Measurements from ENCODE around the gene CCSER1.

DNA sequence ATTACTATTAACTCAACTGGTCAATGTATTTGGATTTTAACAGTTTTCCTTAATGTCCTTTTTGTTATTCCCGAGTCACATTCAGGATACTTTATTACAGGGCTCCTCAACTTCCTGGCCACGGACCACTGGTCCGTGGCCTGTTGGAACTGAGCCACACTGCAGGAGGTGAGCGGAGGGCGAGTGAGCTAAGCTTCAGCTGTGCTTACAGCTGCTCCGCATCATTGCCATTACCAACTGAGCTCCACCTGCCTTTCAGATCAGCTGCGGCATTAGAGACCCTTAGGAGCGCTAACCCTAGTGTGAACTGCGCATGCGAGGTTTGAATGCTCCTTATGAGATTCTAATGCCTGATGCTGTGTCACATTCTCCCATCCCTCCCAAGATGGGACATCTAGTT is 591.7 kb downstream of the CCSER1 start:
- TF ChIP-seq, protein P1, sequence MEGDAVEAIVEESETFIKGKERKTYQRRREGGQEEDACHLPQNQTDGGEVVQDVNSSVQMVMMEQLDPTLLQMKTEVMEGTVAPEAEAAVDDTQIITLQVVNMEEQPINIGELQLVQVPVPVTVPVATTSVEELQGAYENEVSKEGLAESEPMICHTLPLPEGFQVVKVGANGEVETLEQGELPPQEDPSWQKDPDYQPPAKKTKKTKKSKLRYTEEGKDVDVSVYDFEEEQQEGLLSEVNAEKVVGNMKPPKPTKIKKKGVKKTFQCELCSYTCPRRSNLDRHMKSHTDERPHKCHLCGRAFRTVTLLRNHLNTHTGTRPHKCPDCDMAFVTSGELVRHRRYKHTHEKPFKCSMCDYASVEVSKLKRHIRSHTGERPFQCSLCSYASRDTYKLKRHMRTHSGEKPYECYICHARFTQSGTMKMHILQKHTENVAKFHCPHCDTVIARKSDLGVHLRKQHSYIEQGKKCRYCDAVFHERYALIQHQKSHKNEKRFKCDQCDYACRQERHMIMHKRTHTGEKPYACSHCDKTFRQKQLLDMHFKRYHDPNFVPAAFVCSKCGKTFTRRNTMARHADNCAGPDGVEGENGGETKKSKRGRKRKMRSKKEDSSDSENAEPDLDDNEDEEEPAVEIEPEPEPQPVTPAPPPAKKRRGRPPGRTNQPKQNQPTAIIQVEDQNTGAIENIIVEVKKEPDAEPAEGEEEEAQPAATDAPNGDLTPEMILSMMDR (IDR thresholded peaks at IDR 0.05; ENCODE audit: poor library complexity, severe bottlenecking): no peak
- TF ChIP-seq, protein P2, sequence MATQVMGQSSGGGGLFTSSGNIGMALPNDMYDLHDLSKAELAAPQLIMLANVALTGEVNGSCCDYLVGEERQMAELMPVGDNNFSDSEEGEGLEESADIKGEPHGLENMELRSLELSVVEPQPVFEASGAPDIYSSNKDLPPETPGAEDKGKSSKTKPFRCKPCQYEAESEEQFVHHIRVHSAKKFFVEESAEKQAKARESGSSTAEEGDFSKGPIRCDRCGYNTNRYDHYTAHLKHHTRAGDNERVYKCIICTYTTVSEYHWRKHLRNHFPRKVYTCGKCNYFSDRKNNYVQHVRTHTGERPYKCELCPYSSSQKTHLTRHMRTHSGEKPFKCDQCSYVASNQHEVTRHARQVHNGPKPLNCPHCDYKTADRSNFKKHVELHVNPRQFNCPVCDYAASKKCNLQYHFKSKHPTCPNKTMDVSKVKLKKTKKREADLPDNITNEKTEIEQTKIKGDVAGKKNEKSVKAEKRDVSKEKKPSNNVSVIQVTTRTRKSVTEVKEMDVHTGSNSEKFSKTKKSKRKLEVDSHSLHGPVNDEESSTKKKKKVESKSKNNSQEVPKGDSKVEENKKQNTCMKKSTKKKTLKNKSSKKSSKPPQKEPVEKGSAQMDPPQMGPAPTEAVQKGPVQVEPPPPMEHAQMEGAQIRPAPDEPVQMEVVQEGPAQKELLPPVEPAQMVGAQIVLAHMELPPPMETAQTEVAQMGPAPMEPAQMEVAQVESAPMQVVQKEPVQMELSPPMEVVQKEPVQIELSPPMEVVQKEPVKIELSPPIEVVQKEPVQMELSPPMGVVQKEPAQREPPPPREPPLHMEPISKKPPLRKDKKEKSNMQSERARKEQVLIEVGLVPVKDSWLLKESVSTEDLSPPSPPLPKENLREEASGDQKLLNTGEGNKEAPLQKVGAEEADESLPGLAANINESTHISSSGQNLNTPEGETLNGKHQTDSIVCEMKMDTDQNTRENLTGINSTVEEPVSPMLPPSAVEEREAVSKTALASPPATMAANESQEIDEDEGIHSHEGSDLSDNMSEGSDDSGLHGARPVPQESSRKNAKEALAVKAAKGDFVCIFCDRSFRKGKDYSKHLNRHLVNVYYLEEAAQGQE (IDR thresholded peaks at IDR 0.05; ENCODE audit: borderline replicate concordance): no peak
- TF ChIP-seq EP300 (conservative IDR thresholded peaks at IDR 0.05; ENCODE audit: poor library complexity, severe bottlenecking): no peak
- TF ChIP-seq TAF1 (IDR thresholded peaks at IDR 0.05; ENCODE audit: low read depth): no peak
- no peak for TF ChIP-seq EZH2 (IDR thresholded peaks at IDR 0.05; ENCODE audit: borderline replicate concordance, insufficient read depth, low read length, poor library complexity, severe bottlenecking)
- no peak for TF ChIP-seq POLR2AphosphoS5 (IDR thresholded peaks at IDR 0.05)
- TF ChIP-seq SMC3 (conservative IDR thresholded peaks at IDR 0.05; ENCODE audit: poor library complexity): no peak
- no peak for TF ChIP-seq RAD21 (conservative IDR thresholded peaks at IDR 0.05)

All from neural cell (in vitro differentiated cells).